Measurements from ENCODE around the gene PCDH17. TPM values are rescaled to one million over a fixed set of nuclear protein-coding genes. Genes with fewer than 3 reads are reported as not detected.

The PCDH17 gene, protein sequence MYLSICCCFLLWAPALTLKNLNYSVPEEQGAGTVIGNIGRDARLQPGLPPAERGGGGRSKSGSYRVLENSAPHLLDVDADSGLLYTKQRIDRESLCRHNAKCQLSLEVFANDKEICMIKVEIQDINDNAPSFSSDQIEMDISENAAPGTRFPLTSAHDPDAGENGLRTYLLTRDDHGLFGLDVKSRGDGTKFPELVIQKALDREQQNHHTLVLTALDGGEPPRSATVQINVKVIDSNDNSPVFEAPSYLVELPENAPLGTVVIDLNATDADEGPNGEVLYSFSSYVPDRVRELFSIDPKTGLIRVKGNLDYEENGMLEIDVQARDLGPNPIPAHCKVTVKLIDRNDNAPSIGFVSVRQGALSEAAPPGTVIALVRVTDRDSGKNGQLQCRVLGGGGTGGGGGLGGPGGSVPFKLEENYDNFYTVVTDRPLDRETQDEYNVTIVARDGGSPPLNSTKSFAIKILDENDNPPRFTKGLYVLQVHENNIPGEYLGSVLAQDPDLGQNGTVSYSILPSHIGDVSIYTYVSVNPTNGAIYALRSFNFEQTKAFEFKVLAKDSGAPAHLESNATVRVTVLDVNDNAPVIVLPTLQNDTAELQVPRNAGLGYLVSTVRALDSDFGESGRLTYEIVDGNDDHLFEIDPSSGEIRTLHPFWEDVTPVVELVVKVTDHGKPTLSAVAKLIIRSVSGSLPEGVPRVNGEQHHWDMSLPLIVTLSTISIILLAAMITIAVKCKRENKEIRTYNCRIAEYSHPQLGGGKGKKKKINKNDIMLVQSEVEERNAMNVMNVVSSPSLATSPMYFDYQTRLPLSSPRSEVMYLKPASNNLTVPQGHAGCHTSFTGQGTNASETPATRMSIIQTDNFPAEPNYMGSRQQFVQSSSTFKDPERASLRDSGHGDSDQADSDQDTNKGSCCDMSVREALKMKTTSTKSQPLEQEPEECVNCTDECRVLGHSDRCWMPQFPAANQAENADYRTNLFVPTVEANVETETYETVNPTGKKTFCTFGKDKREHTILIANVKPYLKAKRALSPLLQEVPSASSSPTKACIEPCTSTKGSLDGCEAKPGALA (N-terminal part only)
- total RNA-seq (1 to 10 TPM; 1.1 to 8.8 TPM), polyA plus RNA-seq (under 1 TPM; 0.59 to 0.88 TPM)

DNA sequence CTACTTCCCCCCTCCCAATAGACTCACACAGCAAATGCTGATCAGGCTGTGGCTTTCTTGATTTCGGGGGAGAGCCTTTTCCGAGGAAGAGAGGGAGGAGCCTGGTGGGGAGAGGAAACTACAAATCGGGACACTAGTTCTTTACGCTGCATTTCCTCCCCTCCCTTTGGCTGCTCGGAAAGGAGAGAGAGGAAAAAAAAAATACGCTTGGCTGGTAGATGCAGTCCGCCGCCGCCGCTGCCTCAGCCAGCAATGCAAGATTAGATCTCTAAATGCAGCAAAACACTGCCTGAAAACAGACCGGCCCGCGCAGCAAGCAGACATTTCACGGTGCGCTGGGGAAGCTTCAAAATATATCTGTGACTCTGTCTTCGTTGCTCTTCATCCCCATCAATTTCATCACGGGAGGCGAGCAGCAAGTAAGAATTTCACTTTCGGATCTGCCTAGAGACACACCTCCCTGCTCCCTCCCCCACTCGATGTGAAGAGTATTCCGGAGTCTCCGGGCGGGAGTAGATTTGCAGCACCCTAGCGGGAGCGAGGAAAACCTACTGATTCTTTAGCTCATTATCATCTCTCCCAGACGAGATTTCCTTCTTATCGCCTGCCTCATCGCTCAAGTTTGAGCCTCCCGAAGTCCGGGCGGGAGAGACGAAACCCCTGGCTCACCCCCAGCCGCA lies at the start of gene PCDH17:
Gene PCDH17 (plus strand): TSS at position 149 of the 680 bp plus-strand sequence. CDS start 803 bp downstream, outside the sequence.
- TF ChIP-seq TAF1 (conservative IDR thresholded peaks at IDR 0.05) = no peak
- TF ChIP-seq FOXA2 (IDR thresholded peaks at IDR 0.05) = no peak
- no peak for TF ChIP-seq HNF4G (IDR thresholded peaks at IDR 0.05)
- TF ChIP-seq, protein P1, sequence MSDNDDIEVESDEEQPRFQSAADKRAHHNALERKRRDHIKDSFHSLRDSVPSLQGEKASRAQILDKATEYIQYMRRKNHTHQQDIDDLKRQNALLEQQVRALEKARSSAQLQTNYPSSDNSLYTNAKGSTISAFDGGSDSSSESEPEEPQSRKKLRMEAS (IDR thresholded peaks at IDR 0.05) = no peak
- TF ChIP-seq EGR1 (IDR thresholded peaks at IDR 0.05; ENCODE audit: low read depth in 2 of 2) = no peak
- TF ChIP-seq, protein P2, sequence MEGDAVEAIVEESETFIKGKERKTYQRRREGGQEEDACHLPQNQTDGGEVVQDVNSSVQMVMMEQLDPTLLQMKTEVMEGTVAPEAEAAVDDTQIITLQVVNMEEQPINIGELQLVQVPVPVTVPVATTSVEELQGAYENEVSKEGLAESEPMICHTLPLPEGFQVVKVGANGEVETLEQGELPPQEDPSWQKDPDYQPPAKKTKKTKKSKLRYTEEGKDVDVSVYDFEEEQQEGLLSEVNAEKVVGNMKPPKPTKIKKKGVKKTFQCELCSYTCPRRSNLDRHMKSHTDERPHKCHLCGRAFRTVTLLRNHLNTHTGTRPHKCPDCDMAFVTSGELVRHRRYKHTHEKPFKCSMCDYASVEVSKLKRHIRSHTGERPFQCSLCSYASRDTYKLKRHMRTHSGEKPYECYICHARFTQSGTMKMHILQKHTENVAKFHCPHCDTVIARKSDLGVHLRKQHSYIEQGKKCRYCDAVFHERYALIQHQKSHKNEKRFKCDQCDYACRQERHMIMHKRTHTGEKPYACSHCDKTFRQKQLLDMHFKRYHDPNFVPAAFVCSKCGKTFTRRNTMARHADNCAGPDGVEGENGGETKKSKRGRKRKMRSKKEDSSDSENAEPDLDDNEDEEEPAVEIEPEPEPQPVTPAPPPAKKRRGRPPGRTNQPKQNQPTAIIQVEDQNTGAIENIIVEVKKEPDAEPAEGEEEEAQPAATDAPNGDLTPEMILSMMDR (IDR thresholded peaks at IDR 0.05; ENCODE audit: low read depth, low read length, missing input control) = no peak
- no peak for TF ChIP-seq GABPA (IDR thresholded peaks at IDR 0.05 in 1 of 2, conservative IDR thresholded peaks at IDR 0.05 in 1 of 2)
- no peak for TF ChIP-seq NR2F2 (IDR thresholded peaks at IDR 0.05)
- no peak for TF ChIP-seq RXRA (IDR thresholded peaks at IDR 0.05)
- 3% methylated on average over 33 of the region's 33 CpGs for whole genome bisulfite sequencing
- Histone ChIP-seq H3K27me3 (ENCODE audit: control insufficient read depth in 4 of 4, insufficient read depth in 4 of 4, low read length in 3 of 4) (peaks cover 0 to 23% (median 9%) of the 10 kb centered on the region in 4 donors), H3K9me3 (ENCODE audit: control insufficient read depth in 4 of 4, low read length in 3 of 4) (peaks cover 0 to 12% (median 3%) of the 10 kb centered on the region in 4 donors), H3K27ac (ENCODE audit: low read depth in 1 of 2, low read length in 2 of 2) (peak within 1 kb of the TSS; percentile 43 to 55), H3K4me1 (ENCODE audit: control insufficient read depth in 4 of 4, insufficient read depth in 4 of 4, low read length in 3 of 4) (peaks cover 5 to 40% (median 33%) of the 10 kb centered on the region in 4 donors), H3K4me3 (ENCODE audit: low read depth in 1 of 3, low read length in 3 of 3) (peak within 1 kb of the TSS; percentile 51 to 61 (median 57)), H3K9ac (ENCODE audit: low read depth in 1 of 2, low read length in 2 of 2) (no peak within 1 kb of the TSS), H3K36me3 (ENCODE audit: control insufficient read depth in 4 of 4, insufficient read depth in 3 of 4, low read depth in 1 of 4, low read length in 3 of 4) (no peaks in the 10 kb centered on the region)
- no peak for DNase-seq (ENCODE audit: low spot score)

DNA sequence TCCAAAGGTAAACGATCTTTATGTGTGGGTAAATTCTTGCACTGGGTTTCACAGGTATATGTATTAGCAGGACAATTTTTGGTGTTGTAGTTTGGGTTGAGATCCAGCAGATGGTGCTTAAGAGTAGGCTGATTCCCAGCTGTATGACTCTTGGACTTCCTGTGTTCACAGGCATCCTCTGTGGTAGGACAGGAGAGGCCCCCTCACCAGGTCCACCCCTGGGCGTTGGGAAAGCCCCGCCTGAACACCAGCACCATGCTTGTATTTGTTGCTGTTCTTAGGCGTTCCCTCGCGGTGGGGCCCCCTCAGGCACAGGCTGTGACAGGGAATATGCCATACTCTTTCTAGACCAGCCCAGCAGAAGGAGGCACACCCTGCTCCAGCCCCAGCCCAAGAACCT lies 49.5 kb upstream of the PCDH17 start:
- H3K27ac ChIP-seq (ENCODE audit: low read depth in 1 of 2, low read length in 2 of 2) = no peak overlapping the region
- no peaks in the 10 kb centered on the region for H3K4me1 ChIP-seq (ENCODE audit: control insufficient read depth in 4 of 4, insufficient read depth in 4 of 4, low read length in 3 of 4)
- no peak for DNase-seq (ENCODE audit: low spot score)
- no peak for TF ChIP-seq RXRA (IDR thresholded peaks at IDR 0.05)
- TF ChIP-seq, protein P3, sequence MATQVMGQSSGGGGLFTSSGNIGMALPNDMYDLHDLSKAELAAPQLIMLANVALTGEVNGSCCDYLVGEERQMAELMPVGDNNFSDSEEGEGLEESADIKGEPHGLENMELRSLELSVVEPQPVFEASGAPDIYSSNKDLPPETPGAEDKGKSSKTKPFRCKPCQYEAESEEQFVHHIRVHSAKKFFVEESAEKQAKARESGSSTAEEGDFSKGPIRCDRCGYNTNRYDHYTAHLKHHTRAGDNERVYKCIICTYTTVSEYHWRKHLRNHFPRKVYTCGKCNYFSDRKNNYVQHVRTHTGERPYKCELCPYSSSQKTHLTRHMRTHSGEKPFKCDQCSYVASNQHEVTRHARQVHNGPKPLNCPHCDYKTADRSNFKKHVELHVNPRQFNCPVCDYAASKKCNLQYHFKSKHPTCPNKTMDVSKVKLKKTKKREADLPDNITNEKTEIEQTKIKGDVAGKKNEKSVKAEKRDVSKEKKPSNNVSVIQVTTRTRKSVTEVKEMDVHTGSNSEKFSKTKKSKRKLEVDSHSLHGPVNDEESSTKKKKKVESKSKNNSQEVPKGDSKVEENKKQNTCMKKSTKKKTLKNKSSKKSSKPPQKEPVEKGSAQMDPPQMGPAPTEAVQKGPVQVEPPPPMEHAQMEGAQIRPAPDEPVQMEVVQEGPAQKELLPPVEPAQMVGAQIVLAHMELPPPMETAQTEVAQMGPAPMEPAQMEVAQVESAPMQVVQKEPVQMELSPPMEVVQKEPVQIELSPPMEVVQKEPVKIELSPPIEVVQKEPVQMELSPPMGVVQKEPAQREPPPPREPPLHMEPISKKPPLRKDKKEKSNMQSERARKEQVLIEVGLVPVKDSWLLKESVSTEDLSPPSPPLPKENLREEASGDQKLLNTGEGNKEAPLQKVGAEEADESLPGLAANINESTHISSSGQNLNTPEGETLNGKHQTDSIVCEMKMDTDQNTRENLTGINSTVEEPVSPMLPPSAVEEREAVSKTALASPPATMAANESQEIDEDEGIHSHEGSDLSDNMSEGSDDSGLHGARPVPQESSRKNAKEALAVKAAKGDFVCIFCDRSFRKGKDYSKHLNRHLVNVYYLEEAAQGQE (IDR thresholded peaks at IDR 0.05) = no peak
- peak in 1 of 2 donors; percentile 5 for TF ChIP-seq RAD21 (IDR thresholded peaks at IDR 0.05)
- TF ChIP-seq SP1 (IDR thresholded peaks at IDR 0.05) = no peak
- no peak overlapping the region for H3K9ac ChIP-seq (ENCODE audit: low read depth in 1 of 2, low read length in 2 of 2)
- no peaks in the 10 kb centered on the region for H3K9me3 ChIP-seq (ENCODE audit: control insufficient read depth in 4 of 4, low read length in 3 of 4)
- no peaks in the 10 kb centered on the region for H3K36me3 ChIP-seq (ENCODE audit: control insufficient read depth in 4 of 4, insufficient read depth in 3 of 4, low read depth in 1 of 4, low read length in 3 of 4)
- no peak overlapping the region for H3K4me3 ChIP-seq (ENCODE audit: low read depth in 1 of 3, low read length in 3 of 3)
- no peaks in the 10 kb centered on the region for H3K27me3 ChIP-seq (ENCODE audit: control insufficient read depth in 4 of 4, insufficient read depth in 4 of 4, low read length in 3 of 4)
- 74% methylated on average over 6 of the region's 6 CpGs for WGBS
